Adrenal gland (tissue), 19 donors: ENCODE measurements around the gene ZFAND6. TPM values are rescaled to one million over a fixed set of nuclear protein-coding genes. Genes with fewer than 3 reads are reported as not detected.
"Not testable (repeated sequence)": the region's sequence is repeated elsewhere in the genome, so short reads cannot be mapped to it uniquely, and the experiment has no call there.

Experiments
- DNase-seq, 7 donors: peaks; one replicate each; pipeline ENCODE4 v3.0.0-alpha.2; 2019 to 2020
- H3K27ac ChIP-seq, 5 donors: fragments of 200-600 bp; sonication (generic) in 4 of 5; 1 replicate in 3 of 5; 2 replicates in 2 of 5; pipeline versions ENCODE4 v1.5.1 to v1.8.0; 2016 to 2020; ENCODE audit warnings: mild to moderate bottlenecking in 1 of 5
- H3K27me3 ChIP-seq: fragments of 200-600 bp; 2 replicates; pipeline ENCODE4 v1.8.0; 2021
- H3K36me3 ChIP-seq, 2 donors: fragments of 200-600 bp; replicated peaks in 1 of 2; 1 replicate in 1 of 2; 2 replicates in 1 of 2; pipeline versions ENCODE4 v1.5.1 to v1.8.0; 2018 to 2022
- H3K4me1 ChIP-seq, 2 donors: fragments of 200-600 bp; replicated peaks in 1 of 2; 1 replicate in 1 of 2; 2 replicates in 1 of 2; pipeline versions ENCODE4 v1.5.1 to v1.8.0; 2018 to 2021
- H3K4me3 ChIP-seq, 4 donors: fragments of 200-600 bp; sonication (generic) in 3 of 4; one replicate each; pipeline ENCODE4 v1.5.1; 2016 to 2018
- H3K9me3 ChIP-seq, 3 donors: fragments of 200-600 bp; sonication (generic) in 1 of 3; replicated peaks in 1 of 3; 1 replicate in 2 of 3; 2 replicates in 1 of 3; pipeline versions ENCODE4 v1.5.1 to v1.8.0; 2016 to 2021
- CTCF ChIP-seq, 6 experiments: fragments of 450-650 bp in 4 of 6; fragments of 200-600 bp in 2 of 6; sonication (generic) in 1 of 6; IDR thresholded peaks; 1 replicate in 5 of 6; 2 replicates in 1 of 6; pipeline versions ENCODE4 v1.5.1 to v1.8.0; 2016 to 2021; ENCODE audit warnings: antibody characterized with exemption in 6 of 6, mild to moderate bottlenecking in 2 of 6, moderate library complexity in 1 of 6
- POLR2A ChIP-seq, 2 donors: fragments of 450-650 bp; IDR thresholded peaks; one replicate each; pipeline ENCODE4 v1.6.1; 2017; ENCODE audit warnings: antibody characterized with exemption in 2 of 2, mild to moderate bottlenecking in 2 of 2, moderate library complexity in 1 of 2
- WGBS, 4 donors: extraction: QIAGEN DNeasy Blood & Tissue Kit in 2 of 4; methylation state at CpG; one replicate each; pipeline versions ENCODE4 v1.1.5 to v1.1.7; 2013 to 2017; 5-methylcytosine and 5-hydroxymethylcytosine counted together
- intact Hi-C, 2 donors: fragments of 100-400 bp; cut with DNase I; formaldehyde crosslinking; loops; one replicate each; pipeline versions ENCODE4 v1.14.1 to v1.15.0; 2022 to 2023
- long read RNA-seq, 10 donors: library from polyadenylated mRNA in 3 of 10; unstranded in 2 of 10; stranded (forward) in 1 of 10; transcript quantifications; one replicate each; pipeline ENCODE4 v2.0.0 and lab custom pipeline, GENCODE V29; 2021 to 2026
- polyA plus RNA-seq, 3 donors: library from polyadenylated mRNA; stranded (reverse); fragments of 200-250 nt in 2 of 3; fragments of 350-450 nt in 1 of 3; fragmentation: Illumina TruSeq in 1 of 3; extraction: RNeasy Lipid Tissue Mini Kit (QIAGEN cat#74804) in 1 of 3; gene quantifications; one replicate each; pipeline ENCODE4 v1.2.3, GENCODE V29; 2013 to 2014
- total RNA-seq, 9 donors: library from RNA; depleted of rRNA in 4 of 9; stranded (reverse); fragments of >200 nt in 4 of 9; fragments of 120-200 nt in 1 of 9; fragmentation: NEBNext Ultra II Directional in 1 of 9; extraction: Animal tissue kit (Norgen Biotek cat#: 25700) in 1 of 9; gene quantifications; one replicate each; pipeline versions ENCODE4 v1.1.0 to v1.2.4, GENCODE V29; 2013 to 2023
- donor health status: healthy with polysubstance abuse.
- donor health status: Bipolar disorder and iron deficiency.
- donor health status: DM: yes; HTN: yes; CAD: no.
- donor health status: DM: no; HTN: no; CAD: no.
- donor health status: DM: no; HTN: no; CAD: no.
- donor health status: DM: yes; HTN: yes; CAD: no.

The ZFAND6 gene
- total RNA-seq = 100 to 1,000 TPM in 6 of 9 donors, 10 to 100 TPM in 3; 75.4 to 197 (median 109) TPM
- polyA plus RNA-seq = 100 to 1,000 TPM in 1 of 3 donors, 10 to 100 TPM in 2; 46.5 to 125 (median 48.6) TPM
- long read RNA-seq, donor 1, transcript ZFAND6-220 (6 exons, 891 nt) = major isoform, 20 of 129 reads
- long read RNA-seq, donor 1, partial matches to known transcripts = 103 of 129 reads
- long read RNA-seq, donor 1, other reads (novel, unspliced or antisense) = 0 of 129 reads
- long read RNA-seq, donor 2, transcript ZFAND6-220 (6 exons, 891 nt) = major isoform, 7 of 88 reads
- long read RNA-seq, donor 2, partial matches to known transcripts = 76 of 88 reads
- long read RNA-seq, donor 2, other reads (novel, unspliced or antisense) = 0 of 88 reads
- long read RNA-seq, donor 3, transcript ZFAND6-220 (6 exons, 891 nt) = major isoform, 15 of 25 reads
- long read RNA-seq, donor 3, partial matches to known transcripts = 5 of 25 reads
- long read RNA-seq, donor 3, other reads (novel, unspliced or antisense) = 0 of 25 reads
- long read RNA-seq, donor 4, transcript ZFAND6-220 (6 exons, 891 nt) = major isoform, 57 of 94 reads
- long read RNA-seq, donor 4, transcript ZFAND6-201 (7 exons, 1,814 nt) = minor isoform, 11 of 94 reads
- long read RNA-seq, donor 4, partial matches to known transcripts = 9 of 94 reads
- long read RNA-seq, donor 4, other reads (novel, unspliced or antisense) = 12 of 94 reads
- long read RNA-seq, donor 5, transcript ZFAND6-220 (6 exons, 891 nt) = major isoform, 126 of 213 reads
- long read RNA-seq, donor 5, transcript ZFAND6-201 (7 exons, 1,814 nt) = minor isoform, 36 of 213 reads
- long read RNA-seq, donor 5, transcript ZFAND6-213 (6 exons, 1,446 nt) = minor isoform, 8 of 213 reads
- long read RNA-seq, donor 5, partial matches to known transcripts = 3 of 213 reads
- long read RNA-seq, donor 5, other reads (novel, unspliced or antisense) = 36 of 213 reads
- long read RNA-seq, donor 6, transcript ZFAND6-220 (6 exons, 891 nt) = major isoform, 34 of 63 reads
- long read RNA-seq, donor 6, transcript ZFAND6-201 (7 exons, 1,814 nt) = minor isoform, 7 of 63 reads
- long read RNA-seq, donor 6, partial matches to known transcripts = 5 of 63 reads
- long read RNA-seq, donor 6, other reads (novel, unspliced or antisense) = 11 of 63 reads
- long read RNA-seq, donor 7, partial matches to known transcripts = 36 of 42 reads
- long read RNA-seq, donor 7, other reads (novel, unspliced or antisense) = 0 of 42 reads
- long read RNA-seq, donor 8, transcript ZFAND6-213 (6 exons, 1,446 nt) = minor isoform, 5 of 35 reads
- long read RNA-seq, donor 8, transcript ZFAND6-220 (6 exons, 891 nt) = major isoform, 19 of 35 reads
- long read RNA-seq, donor 8, partial matches to known transcripts = 7 of 35 reads
- long read RNA-seq, donor 8, other reads (novel, unspliced or antisense) = 0 of 35 reads
- long read RNA-seq, donor 9, transcript ZFAND6-213 (6 exons, 1,446 nt) = minor isoform, 5 of 91 reads
- long read RNA-seq, donor 9, transcript ZFAND6-220 (6 exons, 891 nt) = major isoform, 10 of 91 reads
- long read RNA-seq, donor 9, partial matches to known transcripts = 72 of 91 reads
- long read RNA-seq, donor 9, other reads (novel, unspliced or antisense) = 0 of 91 reads
- long read RNA-seq, donor 10, transcript ZFAND6-220 (6 exons, 891 nt) = major isoform, 9 of 21 reads
- long read RNA-seq, donor 10, partial matches to known transcripts = 10 of 21 reads
- long read RNA-seq, donor 10, other reads (novel, unspliced or antisense) = 0 of 21 reads

- WGBS, 4 donors = 1% methylated on average over 43 to 74 of the region's 74 CpGs
- Histone ChIP-seq H3K27ac (peak within 1 kb of the TSS; percentile 92 to 99 (median 97)), H3K9me3 (no peaks in the 10 kb centered on the region), H3K36me3 (no peaks in the 10 kb centered on the region), H3K27me3 (no peaks in the 10 kb centered on the region), H3K4me3 (peak within 1 kb of the TSS in 3 of 4 donors; percentile 32 to 94 (median 87)), H3K4me1 (peaks cover 12 to 22% of the 10 kb centered on the region in 2 donors)
- DNase-seq = peak; percentile 94 to 98 (median 96)
- peak; percentile 40 to 91 for TF ChIP-seq POLR2A (IDR thresholded peaks at IDR 0.05)
- no peak for TF ChIP-seq CTCF (IDR thresholded peaks at IDR 0.05)
- intact Hi-C loops = no loop called here
Measured at GRCh38 chr15:80058851-80059785, at the start of gene ZFAND6. TSS of gene ZFAND6 (plus strand) at chr15:80059676. CDS start at chr15:80120345, 60,669 bp downstream.

GRCh38 chr15:80010131-80010673, 49.3 kb upstream of the ZFAND6 start:
- no peaks in the 10 kb centered on the region for H3K27me3 ChIP-seq
- no peaks in the 10 kb centered on the region for H3K36me3 ChIP-seq
- no peak overlapping the region for H3K4me3 ChIP-seq
- H3K27ac ChIP-seq = no peak overlapping the region
- H3K9me3 ChIP-seq = no peaks in the 10 kb centered on the region
- 61 to 78% (median 69%) methylated on average over 6 of the region's 6 CpGs for WGBS, 4 donors
- intact Hi-C loops = no loop called here
- no peaks in the 10 kb centered on the region for H3K4me1 ChIP-seq
- DNase-seq = peak in 1 of 7 donors; percentile 34
- TF ChIP-seq POLR2A (IDR thresholded peaks at IDR 0.05) (no peak), CTCF (IDR thresholded peaks at IDR 0.05) (no peak)

- DNase-seq = peak in 1 of 7 donors; percentile 14
- H3K27me3 ChIP-seq, H3K4me1 ChIP-seq, H3K27ac ChIP-seq, H3K9me3 ChIP-seq, intact Hi-C loops, H3K4me3 ChIP-seq, H3K36me3 ChIP-seq: not testable (repeated sequence)
- WGBS, 4 donors = 79 to 86% (median 82%) methylated on average over 9 of the region's 9 CpGs
Measured at GRCh38 chr15:80011041-80011523, 48.4 kb upstream of the ZFAND6 start.
